OCI-LY3 (cell line): ENCODE data around the gene WDR5B.

Experiments
- CTCF ChIP-seq: fragments of 200-600, 300-600 bp; sonication (generic); IDR thresholded peaks from 2 replicates; pipeline ENCODE4 v1.5.1; 2014; ENCODE audit warnings: antibody characterized with exemption, low read length, low read depth
- EZH2phosphoT487 ChIP-seq: fragments of 200-600 bp; shearing (Covaris generic); IDR thresholded peaks from 2 replicates; pipeline ENCODE4 v1.6.1; 2018; ENCODE audit warnings: antibody characterized with exemption, mixed run types, low read depth

- TF ChIP-seq CTCF = no peak
- TF ChIP-seq EZH2phosphoT487 = no peak
These were observed 49.5 kb downstream of the WDR5B start for GRCh38 chr3:122366379-122366749.
